Keratinocyte (primary cell): Measurements from ENCODE around the gene CERT1. TPM values are rescaled to one million over a fixed set of nuclear protein-coding genes. Genes with fewer than 3 reads are reported as not detected.
"Not testable (repeated sequence)": the region's sequence is repeated elsewhere in the genome, so short reads cannot be mapped to it uniquely, and the experiment has no call there.

ENCODE experiments used
- DNase-seq: peaks from one replicate; pipeline ENCODE4 v3.0.0-alpha.2; 2011; ENCODE audit warnings: low read depth, missing footprints, low spot score
- FAIRE-seq: peaks from 2 replicates; lab custom pipeline; 2011; peaks lifted over from hg19 to GRCh38; lab: Jason Lieb, UNC
- H2AFZ ChIP-seq: 2 replicates; pipeline ENCODE4 v1.6.0; 2012; ENCODE audit warnings: low read length, control low read depth, inconsistent platforms; ENCODE audit not compliant: control insufficient read depth
- H3K27ac ChIP-seq: 2 replicates; pipeline ENCODE4 v1.5.1; 2011; ENCODE audit warnings: low read length; ENCODE audit not compliant: control insufficient read depth, insufficient read depth
- H3K27me3 ChIP-seq: 3 replicates; pipeline ENCODE4 v1.6.0; 2011; ENCODE audit warnings: low read length; ENCODE audit not compliant: control insufficient read depth, insufficient read depth; ENCODE audit errors: extremely low read depth
- H3K36me3 ChIP-seq, 2 experiments: 2 replicates in 1 of 2; 3 replicates in 1 of 2; pipeline ENCODE4 v1.5.1; 2011; ENCODE audit warnings: low read length in 2 of 2, mild to moderate bottlenecking in 1 of 2; ENCODE audit not compliant: control insufficient read depth in 2 of 2, insufficient read depth in 2 of 2; ENCODE audit errors: extremely low read depth in 1 of 2
- H3K4me1 ChIP-seq: 3 replicates; pipeline ENCODE4 v1.5.1; 2011; ENCODE audit warnings: low read length; ENCODE audit not compliant: control insufficient read depth, insufficient read depth; ENCODE audit errors: extremely low read depth
- H3K4me2 ChIP-seq: 3 replicates; pipeline ENCODE4 v1.6.0; 2011; ENCODE audit warnings: low read depth, low read length; ENCODE audit not compliant: control insufficient read depth, insufficient read depth; ENCODE audit errors: extremely low read depth
- H3K4me3 ChIP-seq, 3 experiments: fragments of 200-600 bp in 1 of 3; sonication (generic) in 1 of 3; 2 replicates in 2 of 3; 3 replicates in 1 of 3; pipeline ENCODE4 v1.5.1; 2011 to 2016; ENCODE audit warnings: low read length in 3 of 3, mild to moderate bottlenecking in 3 of 3, control low read depth in 2 of 3, inconsistent platforms in 1 of 3, low read depth in 1 of 3, mixed read lengths in 1 of 3, mixed run types in 1 of 3, moderate library complexity in 1 of 3; ENCODE audit not compliant: control insufficient read depth in 2 of 3, insufficient read depth in 2 of 3; ENCODE audit errors: extremely low read depth in 1 of 3
- H3K79me2 ChIP-seq: 2 replicates; pipeline ENCODE4 v1.6.0; 2012; ENCODE audit warnings: low read length; ENCODE audit not compliant: control insufficient read depth, insufficient read depth
- H3K9ac ChIP-seq: 3 replicates; pipeline ENCODE4 v1.6.0; 2011; ENCODE audit warnings: low read length; ENCODE audit not compliant: control insufficient read depth, insufficient read depth; ENCODE audit errors: extremely low read depth
- H3K9me1 ChIP-seq: 3 replicates; pipeline ENCODE4 v1.6.0; 2011; ENCODE audit warnings: low read length; ENCODE audit not compliant: control insufficient read depth, insufficient read depth; ENCODE audit errors: extremely low read depth
- H3K9me3 ChIP-seq: 2 replicates; pipeline ENCODE4 v1.5.1; 2012; ENCODE audit warnings: low read depth, low read length; ENCODE audit not compliant: control insufficient read depth
- H4K20me1 ChIP-seq: 3 replicates; pipeline ENCODE4 v1.6.0; 2011; ENCODE audit warnings: low read length; ENCODE audit not compliant: control insufficient read depth, insufficient read depth; ENCODE audit errors: extremely low read depth
- CTCF ChIP-seq, 3 experiments: IDR thresholded peaks in 1 of 3; conservative IDR thresholded peaks in 1 of 3; optimal IDR thresholded peaks in 1 of 3; 2 replicates in 2 of 3; 3 replicates in 1 of 3; pipeline versions ENCODE3 to v1.5.1; 2011; ENCODE audit warnings: low read length in 3 of 3, mild to moderate bottlenecking in 3 of 3, moderate library complexity in 2 of 3, control low read depth in 1 of 3, inconsistent platforms in 1 of 3; ENCODE audit not compliant: insufficient read depth in 2 of 3; ENCODE audit errors: extremely low read depth in 1 of 3
- EZH2 ChIP-seq: IDR thresholded peaks from one replicate; pipeline ENCODE4 v1.6.1; 2012; ENCODE audit warnings: inconsistent platforms, mild to moderate bottlenecking, low read length, moderate library complexity
- dilution Hi-C: fragments of 300-500 bp; cut with MboI; formaldehyde crosslinking; loops from one replicate; pipeline ENCODE4 v1.7.0; 2020; ENCODE audit warnings: low sequenced_read_pairs; ENCODE audit not compliant: extremely low pct_ligation_motif_present
- polyA plus RNA-seq, 5 experiments: library from polyadenylated mRNA; depleted of rRNA in 3 of 5; stranded (reverse) in 3 of 5; stranded (forward) in 1 of 5; unstranded in 1 of 5; fragments of >200 nt; gene quantifications; 1 replicate in 1 of 5; 2 replicates in 3 of 5; 3 replicates in 1 of 5; pipeline versions ENCODE4 v1.2.1 to v1.2.3, GENCODE V29; 2011 to 2012; ENCODE audit warnings: missing spikeins in 2 of 5, low read depth in 1 of 5, low replicate concordance in 1 of 5

The CERT1 gene
- polyA plus RNA-seq, 1 donor (not counting 4 experiments of a cell fraction or from before 2014, with no cell fraction given) = 20.8 TPM

GRCh38 chr5:75509546-75509945, 1.9 kb downstream of the CERT1 start:
- Histone ChIP-seq H3K27me3 (no peaks in the 10 kb centered on the region), H3K9ac (peak overlapping the region; percentile 90), H3K9me3 (no peaks in the 10 kb centered on the region), H3K4me2 (peak overlapping the region; percentile 89), H2AFZ (no peak overlapping the region), H3K4me1 (peaks cover 19% of the 10 kb centered on the region), H4K20me1 (no peaks in the 10 kb centered on the region), H3K79me2 (peaks cover 82% of the 10 kb centered on the region), H3K36me3 (no peaks in the 10 kb centered on the region), H3K27ac (peak overlapping the region; percentile 43), H3K9me1 (no peaks in the 10 kb centered on the region), H3K4me3 (peak overlapping the region; percentile 76 to 97 (median 96))
- TF ChIP-seq CTCF (optimal IDR thresholded peaks at IDR 0.05 in 1 of 3, IDR thresholded peaks at IDR 0.05 in 1 of 3, conservative IDR thresholded peaks at IDR 0.05 in 1 of 3; ENCODE audit: extremely low read depth in 1 of 3, insufficient read depth in 2 of 3, low read length in 3 of 3) (no peak), EZH2 (no peak)
- FAIRE-seq (no peak), DNase-seq (no peak)
- dilution Hi-C loops = no loop called here

GRCh38 chr5:75507841-75508240, 3.6 kb downstream of the CERT1 start:
- Histone ChIP-seq H3K9me3 (no peaks in the 10 kb centered on the region), H3K27me3 (no peaks in the 10 kb centered on the region), H3K27ac (no peak overlapping the region), H3K4me3 (no peak overlapping the region), H3K9me1 (no peaks in the 10 kb centered on the region), H3K79me2 (peaks cover 67% of the 10 kb centered on the region), H2AFZ (no peak overlapping the region), H3K4me2 (no peak overlapping the region), H3K9ac (no peak overlapping the region), H3K4me1 (peaks cover 11% of the 10 kb centered on the region), H3K36me3 (no peaks in the 10 kb centered on the region), H4K20me1 (no peaks in the 10 kb centered on the region)
- dilution Hi-C loops = no loop called here
- DNase-seq (no peak), FAIRE-seq (no peak)
- TF ChIP-seq CTCF (optimal IDR thresholded peaks at IDR 0.05 in 1 of 3, IDR thresholded peaks at IDR 0.05 in 1 of 3, conservative IDR thresholded peaks at IDR 0.05 in 1 of 3; ENCODE audit: extremely low read depth in 1 of 3, insufficient read depth in 2 of 3, low read length in 3 of 3) (no peak), EZH2 (no peak)

GRCh38 chr5:75505112-75505511, 6.3 kb downstream of the CERT1 start:
- H3K4me2 ChIP-seq, H3K27ac ChIP-seq, H3K9me1 ChIP-seq, H3K4me1 ChIP-seq, H4K20me1 ChIP-seq, H3K36me3 ChIP-seq, FAIRE-seq, H2AFZ ChIP-seq, H3K9me3 ChIP-seq, DNase-seq, H3K27me3 ChIP-seq, H3K9ac ChIP-seq, H3K4me3 ChIP-seq, dilution Hi-C loops: not testable (repeated sequence)
- H3K79me2 ChIP-seq = peaks cover 50% of the 10 kb centered on the region

- peaks cover 18% of the 10 kb centered on the region for H3K79me2 ChIP-seq
- H2AFZ ChIP-seq, H3K9ac ChIP-seq, FAIRE-seq, DNase-seq, H3K36me3 ChIP-seq, H3K4me3 ChIP-seq, dilution Hi-C loops, H3K27me3 ChIP-seq, H3K9me3 ChIP-seq, H4K20me1 ChIP-seq, H3K9me1 ChIP-seq, H3K4me1 ChIP-seq, H3K4me2 ChIP-seq, H3K27ac ChIP-seq: not testable (repeated sequence)
Measured at GRCh38 chr5:75498875-75499274, 12.6 kb downstream of the CERT1 start.
